Right ventricle myocardium inferior (tissue), 1 donor: Measurements from ENCODE around the gene FAM120A. TPM values are rescaled to one million over a fixed set of nuclear protein-coding genes. Genes with fewer than 3 reads are reported as not detected.

Experiments
- ATAC-seq: fragments of 200-7000 bp; cut with Tn5 transposase; one replicate; pipeline ENCODE4 v1.9.1; 2020; ENCODE audit warnings: mild to moderate bottlenecking, moderate library complexity
- DNase-seq: peaks from one replicate; pipeline ENCODE4 v3.0.0; 2021; ENCODE audit errors: missing footprints
- intact Hi-C: fragments of 100-400 bp; cut with DNase I; formaldehyde crosslinking; loops from one replicate; pipeline ENCODE4 v1.11.0; 2022
- microRNA-seq: library from miRNA; unstranded; fragments of <30 nt; microRNA quantifications from one replicate; pipeline ENCODE4 v1.2.0, GENCODE V29; 2020
- total RNA-seq: library from RNA; stranded (reverse); fragmentation: NEBNext Ultra II Directional; extraction: Animal tissue kit (Norgen Biotek cat#: 25700); gene quantifications from one replicate; pipeline ENCODE4 v1.2.1, GENCODE V29; 2021
- donor health status: DM: no; HTN: yes; CAD: no; lungs with severe emphysema.

FAM120A gene
- total RNA-seq, 1 donor from 2014 or later: 94.1 TPM

- ATAC-seq (no peak), DNase-seq (no peak)
- intact Hi-C loops: no loop called here
Measured at GRCh38 chr9:93614830-93615468, 163.5 kb downstream of the FAM120A start.

Small RNA genes within 50 kb of the gene (microRNA-seq; reads per million reads assigned to microRNA genes)
- gene MIR548AU: not detected

Other genes with a start within 250 kb of the FAM120A start
- 28.4 TPM for gene FAM120AOS, start 1.9 kb downstream of the FAM120A start, total RNA-seq
- gene PHF2, start 124.9 kb downstream of the FAM120A start, total RNA-seq: 28.7 TPM